ENCODE results near the gene VTN.

Gene VTN

DNA sequence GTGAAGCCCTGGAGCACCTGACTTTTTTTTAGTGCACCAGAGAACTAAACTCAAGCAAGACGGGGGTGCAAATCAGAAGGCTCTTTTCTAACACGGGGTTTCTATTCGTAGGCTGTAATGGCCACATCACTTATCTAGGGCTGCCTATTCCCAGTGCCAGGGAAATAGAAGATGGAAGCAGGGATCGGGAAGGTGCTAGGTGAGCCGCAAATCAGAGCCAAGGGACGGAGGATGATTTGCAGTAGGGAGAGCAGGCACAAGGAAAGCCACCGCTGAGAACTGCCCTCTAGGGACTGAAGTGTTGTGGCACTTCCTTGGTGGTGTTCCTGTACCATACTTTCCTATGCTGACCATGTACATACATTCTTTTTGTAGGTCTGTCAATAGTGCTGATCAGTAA is 43.7 kb upstream of the VTN start (continued):
- TF ChIP-seq, protein P1, sequence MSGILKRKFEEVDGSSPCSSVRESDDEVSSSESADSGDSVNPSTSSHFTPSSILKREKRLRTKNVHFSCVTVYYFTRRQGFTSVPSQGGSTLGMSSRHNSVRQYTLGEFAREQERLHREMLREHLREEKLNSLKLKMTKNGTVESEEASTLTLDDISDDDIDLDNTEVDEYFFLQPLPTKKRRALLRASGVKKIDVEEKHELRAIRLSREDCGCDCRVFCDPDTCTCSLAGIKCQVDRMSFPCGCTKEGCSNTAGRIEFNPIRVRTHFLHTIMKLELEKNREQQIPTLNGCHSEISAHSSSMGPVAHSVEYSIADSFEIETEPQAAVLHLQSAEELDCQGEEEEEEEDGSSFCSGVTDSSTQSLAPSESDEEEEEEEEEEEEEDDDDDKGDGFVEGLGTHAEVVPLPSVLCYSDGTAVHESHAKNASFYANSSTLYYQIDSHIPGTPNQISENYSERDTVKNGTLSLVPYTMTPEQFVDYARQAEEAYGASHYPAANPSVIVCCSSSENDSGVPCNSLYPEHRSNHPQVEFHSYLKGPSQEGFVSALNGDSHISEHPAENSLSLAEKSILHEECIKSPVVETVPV (CRISPR knock-in tag; IDR thresholded peaks at IDR 0.05), result no peak
- TF ChIP-seq ESRRG (CRISPR knock-in tag; IDR thresholded peaks at IDR 0.05), result no peak

DNA sequence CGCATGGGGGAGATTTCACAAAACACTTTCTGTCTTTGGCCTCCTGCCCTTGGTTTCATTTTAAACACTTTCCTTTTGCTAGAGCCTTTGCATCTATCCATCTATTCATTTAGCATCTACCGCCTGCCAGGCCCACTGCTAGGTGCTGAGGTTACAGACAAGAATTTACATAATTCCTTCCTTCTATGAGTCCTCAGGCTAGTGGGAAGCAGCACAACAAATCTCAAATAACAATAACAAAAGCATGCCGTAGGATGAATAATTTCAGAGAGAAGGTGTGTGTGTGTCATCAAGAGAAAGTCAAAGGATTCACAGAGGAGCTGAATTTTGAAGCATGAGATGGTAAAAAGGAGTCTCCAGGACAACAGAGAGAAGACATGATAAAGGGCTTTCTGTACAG is 42.0 kb upstream of the VTN start:
- ATAC-seq, result no peak
- TF ChIP-seq, protein P2, sequence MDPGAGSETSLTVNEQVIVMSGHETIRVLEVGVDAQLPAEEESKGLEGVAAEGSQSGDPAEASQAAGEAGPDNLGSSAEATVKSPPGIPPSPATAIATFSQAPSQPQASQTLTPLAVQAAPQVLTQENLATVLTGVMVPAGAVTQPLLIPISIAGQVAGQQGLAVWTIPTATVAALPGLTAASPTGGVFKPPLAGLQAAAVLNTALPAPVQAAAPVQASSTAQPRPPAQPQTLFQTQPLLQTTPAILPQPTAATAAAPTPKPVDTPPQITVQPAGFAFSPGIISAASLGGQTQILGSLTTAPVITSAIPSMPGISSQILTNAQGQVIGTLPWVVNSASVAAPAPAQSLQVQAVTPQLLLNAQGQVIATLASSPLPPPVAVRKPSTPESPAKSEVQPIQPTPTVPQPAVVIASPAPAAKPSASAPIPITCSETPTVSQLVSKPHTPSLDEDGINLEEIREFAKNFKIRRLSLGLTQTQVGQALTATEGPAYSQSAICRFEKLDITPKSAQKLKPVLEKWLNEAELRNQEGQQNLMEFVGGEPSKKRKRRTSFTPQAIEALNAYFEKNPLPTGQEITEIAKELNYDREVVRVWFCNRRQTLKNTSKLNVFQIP (CRISPR knock-in tag; IDR thresholded peaks at IDR 0.05; ENCODE audit: borderline replicate concordance, low read depth), result no peak
- no peak for TF ChIP-seq OSR1 (CRISPR knock-in tag; IDR thresholded peaks at IDR 0.05)
- TF ChIP-seq, protein P3, sequence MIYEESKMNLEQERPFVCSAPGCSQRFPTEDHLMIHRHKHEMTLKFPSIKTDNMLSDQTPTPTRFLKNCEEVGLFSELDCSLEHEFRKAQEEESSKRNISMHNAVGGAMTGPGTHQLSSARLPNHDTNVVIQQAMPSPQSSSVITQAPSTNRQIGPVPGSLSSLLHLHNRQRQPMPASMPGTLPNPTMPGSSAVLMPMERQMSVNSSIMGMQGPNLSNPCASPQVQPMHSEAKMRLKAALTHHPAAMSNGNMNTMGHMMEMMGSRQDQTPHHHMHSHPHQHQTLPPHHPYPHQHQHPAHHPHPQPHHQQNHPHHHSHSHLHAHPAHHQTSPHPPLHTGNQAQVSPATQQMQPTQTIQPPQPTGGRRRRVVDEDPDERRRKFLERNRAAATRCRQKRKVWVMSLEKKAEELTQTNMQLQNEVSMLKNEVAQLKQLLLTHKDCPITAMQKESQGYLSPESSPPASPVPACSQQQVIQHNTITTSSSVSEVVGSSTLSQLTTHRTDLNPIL (CRISPR knock-in tag; IDR thresholded peaks at IDR 0.05; ENCODE audit: low read depth), result no peak
- no peak for TF ChIP-seq ESRRG (CRISPR knock-in tag; IDR thresholded peaks at IDR 0.05)
- no peak for TF ChIP-seq BACH2 (CRISPR knock-in tag; IDR thresholded peaks at IDR 0.05; ENCODE audit: borderline replicate concordance)
- TF ChIP-seq, protein P1 (CRISPR knock-in tag; IDR thresholded peaks at IDR 0.05), result no peak
- no peak for TF ChIP-seq ZFP30 (CRISPR knock-in tag; IDR thresholded peaks at IDR 0.05)
- no peak for TF ChIP-seq CSDC2 (CRISPR knock-in tag; IDR thresholded peaks at IDR 0.05)
- no peak for TF ChIP-seq SNAI2 (CRISPR knock-in tag; IDR thresholded peaks at IDR 0.05)
- TF ChIP-seq, protein P4, sequence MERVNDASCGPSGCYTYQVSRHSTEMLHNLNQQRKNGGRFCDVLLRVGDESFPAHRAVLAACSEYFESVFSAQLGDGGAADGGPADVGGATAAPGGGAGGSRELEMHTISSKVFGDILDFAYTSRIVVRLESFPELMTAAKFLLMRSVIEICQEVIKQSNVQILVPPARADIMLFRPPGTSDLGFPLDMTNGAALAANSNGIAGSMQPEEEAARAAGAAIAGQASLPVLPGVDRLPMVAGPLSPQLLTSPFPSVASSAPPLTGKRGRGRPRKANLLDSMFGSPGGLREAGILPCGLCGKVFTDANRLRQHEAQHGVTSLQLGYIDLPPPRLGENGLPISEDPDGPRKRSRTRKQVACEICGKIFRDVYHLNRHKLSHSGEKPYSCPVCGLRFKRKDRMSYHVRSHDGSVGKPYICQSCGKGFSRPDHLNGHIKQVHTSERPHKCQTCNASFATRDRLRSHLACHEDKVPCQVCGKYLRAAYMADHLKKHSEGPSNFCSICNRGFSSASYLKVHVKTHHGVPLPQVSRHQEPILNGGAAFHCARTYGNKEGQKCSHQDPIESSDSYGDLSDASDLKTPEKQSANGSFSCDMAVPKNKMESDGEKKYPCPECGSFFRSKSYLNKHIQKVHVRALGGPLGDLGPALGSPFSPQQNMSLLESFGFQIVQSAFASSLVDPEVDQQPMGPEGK (CRISPR knock-in tag; IDR thresholded peaks at IDR 0.05; ENCODE audit: borderline replicate concordance), result no peak
- no peak for TF ChIP-seq ZC3H10 (CRISPR knock-in tag; IDR thresholded peaks at IDR 0.05)
- TF ChIP-seq ZNF565 (CRISPR knock-in tag; conservative IDR thresholded peaks at IDR 0.05; ENCODE audit: low read depth), result no peak
- no peak for TF ChIP-seq TCF4 (CRISPR knock-in tag; IDR thresholded peaks at IDR 0.05; ENCODE audit: borderline replicate concordance)
- TF ChIP-seq, protein P5, sequence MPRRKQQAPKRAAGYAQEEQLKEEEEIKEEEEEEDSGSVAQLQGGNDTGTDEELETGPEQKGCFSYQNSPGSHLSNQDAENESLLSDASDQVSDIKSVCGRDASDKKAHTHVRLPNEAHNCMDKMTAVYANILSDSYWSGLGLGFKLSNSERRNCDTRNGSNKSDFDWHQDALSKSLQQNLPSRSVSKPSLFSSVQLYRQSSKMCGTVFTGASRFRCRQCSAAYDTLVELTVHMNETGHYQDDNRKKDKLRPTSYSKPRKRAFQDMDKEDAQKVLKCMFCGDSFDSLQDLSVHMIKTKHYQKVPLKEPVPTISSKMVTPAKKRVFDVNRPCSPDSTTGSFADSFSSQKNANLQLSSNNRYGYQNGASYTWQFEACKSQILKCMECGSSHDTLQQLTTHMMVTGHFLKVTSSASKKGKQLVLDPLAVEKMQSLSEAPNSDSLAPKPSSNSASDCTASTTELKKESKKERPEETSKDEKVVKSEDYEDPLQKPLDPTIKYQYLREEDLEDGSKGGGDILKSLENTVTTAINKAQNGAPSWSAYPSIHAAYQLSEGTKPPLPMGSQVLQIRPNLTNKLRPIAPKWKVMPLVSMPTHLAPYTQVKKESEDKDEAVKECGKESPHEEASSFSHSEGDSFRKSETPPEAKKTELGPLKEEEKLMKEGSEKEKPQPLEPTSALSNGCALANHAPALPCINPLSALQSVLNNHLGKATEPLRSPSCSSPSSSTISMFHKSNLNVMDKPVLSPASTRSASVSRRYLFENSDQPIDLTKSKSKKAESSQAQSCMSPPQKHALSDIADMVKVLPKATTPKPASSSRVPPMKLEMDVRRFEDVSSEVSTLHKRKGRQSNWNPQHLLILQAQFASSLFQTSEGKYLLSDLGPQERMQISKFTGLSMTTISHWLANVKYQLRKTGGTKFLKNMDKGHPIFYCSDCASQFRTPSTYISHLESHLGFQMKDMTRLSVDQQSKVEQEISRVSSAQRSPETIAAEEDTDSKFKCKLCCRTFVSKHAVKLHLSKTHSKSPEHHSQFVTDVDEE (CRISPR knock-in tag; IDR thresholded peaks at IDR 0.05), result no peak

DNA sequence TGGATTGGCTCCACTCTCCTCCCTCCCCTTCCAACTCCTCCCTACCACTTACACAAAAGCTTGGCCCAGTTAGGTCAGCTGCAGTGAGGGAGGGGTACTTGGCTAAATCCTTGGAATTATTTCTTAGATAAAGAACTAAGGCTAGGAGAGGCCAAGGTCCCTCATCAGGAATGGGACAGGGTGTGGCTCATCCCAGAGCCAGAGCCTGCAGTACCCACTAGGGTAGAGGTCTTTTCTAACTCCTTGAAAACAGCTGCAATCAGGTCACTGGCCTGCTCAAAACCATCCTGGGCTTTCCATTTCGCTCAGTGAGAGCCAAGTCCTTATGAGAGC is 37.8 kb upstream of the VTN start:
- ATAC-seq, result no peak
- TF ChIP-seq ARNTL (CRISPR knock-in tag; IDR thresholded peaks at IDR 0.05; ENCODE audit: borderline replicate concordance, low read depth) (no peak), ZNF70 (CRISPR knock-in tag; IDR thresholded peaks at IDR 0.05) (no peak), PPARA (CRISPR knock-in tag; IDR thresholded peaks at IDR 0.05; ENCODE audit: borderline replicate concordance) (no peak), BACH2 (CRISPR knock-in tag; IDR thresholded peaks at IDR 0.05; ENCODE audit: borderline replicate concordance) (no peak), ZFP3 (CRISPR knock-in tag; IDR thresholded peaks at IDR 0.05) (no peak), ISL1 (CRISPR knock-in tag; IDR thresholded peaks at IDR 0.05) (no peak), GLIS3 (CRISPR knock-in tag; IDR thresholded peaks at IDR 0.05) (no peak), ZFP30 (CRISPR knock-in tag; IDR thresholded peaks at IDR 0.05) (no peak), TOX (CRISPR knock-in tag; IDR thresholded peaks at IDR 0.05; ENCODE audit: borderline replicate concordance) (no peak), SNAI2 (CRISPR knock-in tag; IDR thresholded peaks at IDR 0.05) (no peak), RARB (CRISPR knock-in tag; IDR thresholded peaks at IDR 0.05) (no peak)
- TF ChIP-seq, protein P3 (CRISPR knock-in tag; IDR thresholded peaks at IDR 0.05; ENCODE audit: low read depth), result no peak
- TF ChIP-seq, protein P2 (CRISPR knock-in tag; IDR thresholded peaks at IDR 0.05; ENCODE audit: borderline replicate concordance, low read depth), result no peak
- TF ChIP-seq, protein P1 (CRISPR knock-in tag; IDR thresholded peaks at IDR 0.05), result no peak

Data from SK-N-SH treated with all-trans-retinoic acid at 6 μM for 48 hours (cell line).